ENCODE measurements around the gene PPP2R3C. TPM values are rescaled to one million over a fixed set of nuclear protein-coding genes. Genes with fewer than 3 reads are reported as not detected.
"Not testable (repeated sequence)": the region's sequence is repeated elsewhere in the genome, so short reads cannot be mapped to it uniquely, and the experiment has no call there.

Gene PPP2R3C
- total and polyA plus RNA-seq, 4 donors: 6.9 to 19.4 (median 12.2) TPM

- WGBS: 97% methylated on average over 2 of the region's 2 CpGs
- no peaks in the 10 kb centered on the region for H3K27me3 ChIP-seq (ENCODE audit: control insufficient read depth in 4 of 4, insufficient read depth in 4 of 4, low read length in 3 of 4)
- H3K9ac ChIP-seq (ENCODE audit: low read depth in 1 of 2, low read length in 2 of 2): no peak overlapping the region
- no peak for DNase-seq (ENCODE audit: low spot score)
- peaks cover 0 to 2% (median 0%) of the 10 kb centered on the region in 4 donors for H3K36me3 ChIP-seq (ENCODE audit: control insufficient read depth in 4 of 4, insufficient read depth in 3 of 4, low read depth in 1 of 4, low read length in 3 of 4)
- peaks cover 2 to 16% (median 5%) of the 10 kb centered on the region in 4 donors for H3K4me1 ChIP-seq (ENCODE audit: control insufficient read depth in 4 of 4, insufficient read depth in 4 of 4, low read length in 3 of 4)
- H3K9me3 ChIP-seq (ENCODE audit: control insufficient read depth in 4 of 4, low read length in 3 of 4): no peaks in the 10 kb centered on the region
- H3K4me3 ChIP-seq (ENCODE audit: low read depth in 1 of 3, low read length in 3 of 3): no peak overlapping the region
- H3K27ac ChIP-seq (ENCODE audit: low read depth in 1 of 2, low read length in 2 of 2): no peak overlapping the region
- TF ChIP-seq, protein P1, sequence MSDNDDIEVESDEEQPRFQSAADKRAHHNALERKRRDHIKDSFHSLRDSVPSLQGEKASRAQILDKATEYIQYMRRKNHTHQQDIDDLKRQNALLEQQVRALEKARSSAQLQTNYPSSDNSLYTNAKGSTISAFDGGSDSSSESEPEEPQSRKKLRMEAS (IDR thresholded peaks at IDR 0.05): no peak
- TF ChIP-seq, protein P2, sequence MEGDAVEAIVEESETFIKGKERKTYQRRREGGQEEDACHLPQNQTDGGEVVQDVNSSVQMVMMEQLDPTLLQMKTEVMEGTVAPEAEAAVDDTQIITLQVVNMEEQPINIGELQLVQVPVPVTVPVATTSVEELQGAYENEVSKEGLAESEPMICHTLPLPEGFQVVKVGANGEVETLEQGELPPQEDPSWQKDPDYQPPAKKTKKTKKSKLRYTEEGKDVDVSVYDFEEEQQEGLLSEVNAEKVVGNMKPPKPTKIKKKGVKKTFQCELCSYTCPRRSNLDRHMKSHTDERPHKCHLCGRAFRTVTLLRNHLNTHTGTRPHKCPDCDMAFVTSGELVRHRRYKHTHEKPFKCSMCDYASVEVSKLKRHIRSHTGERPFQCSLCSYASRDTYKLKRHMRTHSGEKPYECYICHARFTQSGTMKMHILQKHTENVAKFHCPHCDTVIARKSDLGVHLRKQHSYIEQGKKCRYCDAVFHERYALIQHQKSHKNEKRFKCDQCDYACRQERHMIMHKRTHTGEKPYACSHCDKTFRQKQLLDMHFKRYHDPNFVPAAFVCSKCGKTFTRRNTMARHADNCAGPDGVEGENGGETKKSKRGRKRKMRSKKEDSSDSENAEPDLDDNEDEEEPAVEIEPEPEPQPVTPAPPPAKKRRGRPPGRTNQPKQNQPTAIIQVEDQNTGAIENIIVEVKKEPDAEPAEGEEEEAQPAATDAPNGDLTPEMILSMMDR (IDR thresholded peaks at IDR 0.05; ENCODE audit: low read depth, low read length, missing input control): no peak
- TF ChIP-seq FOXA2 (IDR thresholded peaks at IDR 0.05) (no peak), EGR1 (IDR thresholded peaks at IDR 0.05; ENCODE audit: low read depth in 2 of 2) (no peak), RAD21 (IDR thresholded peaks at IDR 0.05) (no peak), YY1 (IDR thresholded peaks at IDR 0.05) (no peak), RXRA (IDR thresholded peaks at IDR 0.05) (no peak), JUND (IDR thresholded peaks at IDR 0.05) (no peak), ATF3 (IDR thresholded peaks at IDR 0.05) (no peak), GABPA (IDR thresholded peaks at IDR 0.05 in 1 of 2, conservative IDR thresholded peaks at IDR 0.05 in 1 of 2) (no peak), FOXA1 (IDR thresholded peaks at IDR 0.05) (no peak), SP1 (IDR thresholded peaks at IDR 0.05) (no peak)
- TF ChIP-seq, protein P3, sequence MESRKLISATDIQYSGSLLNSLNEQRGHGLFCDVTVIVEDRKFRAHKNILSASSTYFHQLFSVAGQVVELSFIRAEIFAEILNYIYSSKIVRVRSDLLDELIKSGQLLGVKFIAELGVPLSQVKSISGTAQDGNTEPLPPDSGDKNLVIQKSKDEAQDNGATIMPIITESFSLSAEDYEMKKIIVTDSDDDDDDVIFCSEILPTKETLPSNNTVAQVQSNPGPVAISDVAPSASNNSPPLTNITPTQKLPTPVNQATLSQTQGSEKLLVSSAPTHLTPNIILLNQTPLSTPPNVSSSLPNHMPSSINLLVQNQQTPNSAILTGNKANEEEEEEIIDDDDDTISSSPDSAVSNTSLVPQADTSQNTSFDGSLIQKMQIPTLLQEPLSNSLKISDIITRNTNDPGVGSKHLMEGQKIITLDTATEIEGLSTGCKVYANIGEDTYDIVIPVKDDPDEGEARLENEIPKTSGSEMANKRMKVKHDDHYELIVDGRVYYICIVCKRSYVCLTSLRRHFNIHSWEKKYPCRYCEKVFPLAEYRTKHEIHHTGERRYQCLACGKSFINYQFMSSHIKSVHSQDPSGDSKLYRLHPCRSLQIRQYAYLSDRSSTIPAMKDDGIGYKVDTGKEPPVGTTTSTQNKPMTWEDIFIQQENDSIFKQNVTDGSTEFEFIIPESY (IDR thresholded peaks at IDR 0.05): no peak
Observed at GRCh38 chr14:35043046-35043445, 78.7 kb downstream of the PPP2R3C start.

- Histone ChIP-seq H3K27ac (ENCODE audit: low read depth in 1 of 2, low read length in 2 of 2) (no peak overlapping the region), H3K4me3 (ENCODE audit: low read depth in 1 of 3, low read length in 3 of 3) (no peak overlapping the region), H3K9ac (ENCODE audit: low read depth in 1 of 2, low read length in 2 of 2) (no peak overlapping the region), H3K9me3 (ENCODE audit: control insufficient read depth in 4 of 4, low read length in 3 of 4) (no peaks in the 10 kb centered on the region), H3K4me1 (ENCODE audit: control insufficient read depth in 4 of 4, insufficient read depth in 4 of 4, low read length in 3 of 4) (peaks cover 0 to 12% (median 4%) of the 10 kb centered on the region in 4 donors), H3K27me3 (ENCODE audit: control insufficient read depth in 4 of 4, insufficient read depth in 4 of 4, low read length in 3 of 4) (no peaks in the 10 kb centered on the region), H3K36me3 (ENCODE audit: control insufficient read depth in 4 of 4, insufficient read depth in 3 of 4, low read depth in 1 of 4, low read length in 3 of 4) (no peaks in the 10 kb centered on the region)
- no peak for TF ChIP-seq FOXA2 (IDR thresholded peaks at IDR 0.05)
- no peak for DNase-seq (ENCODE audit: low spot score)
- WGBS: 92% methylated on average over 3 of the region's 3 CpGs
Observed at GRCh38 chr14:35042632-35043031, 79.2 kb downstream of the PPP2R3C start.

- H3K36me3 ChIP-seq (ENCODE audit: control insufficient read depth in 4 of 4, insufficient read depth in 3 of 4, low read depth in 1 of 4, low read length in 3 of 4); DNase-seq (ENCODE audit: low spot score); H3K4me1 ChIP-seq (ENCODE audit: control insufficient read depth in 4 of 4, insufficient read depth in 4 of 4, low read length in 3 of 4); H3K27ac ChIP-seq (ENCODE audit: low read depth in 1 of 2, low read length in 2 of 2); H3K27me3 ChIP-seq (ENCODE audit: control insufficient read depth in 4 of 4, insufficient read depth in 4 of 4, low read length in 3 of 4); H3K4me3 ChIP-seq (ENCODE audit: low read depth in 1 of 3, low read length in 3 of 3); H3K9me3 ChIP-seq (ENCODE audit: control insufficient read depth in 4 of 4, low read length in 3 of 4); H3K9ac ChIP-seq (ENCODE audit: low read depth in 1 of 2, low read length in 2 of 2): not testable (repeated sequence)
- 97% methylated on average over 11 of the region's 17 CpGs for WGBS
Observed at GRCh38 chr14:35038312-35038711, 83.5 kb downstream of the PPP2R3C start.

Other genes with a start within 250 kb of the PPP2R3C start
- 10 to 100 TPM; 18.5 to 44.9 TPM for gene BAZ1A, start 246.6 kb downstream of the PPP2R3C start, total RNA-seq
- 1 to 10 TPM; 4.5 to 8.1 TPM for gene BAZ1A, start 246.6 kb downstream of the PPP2R3C start, polyA plus RNA-seq
- 100 to 1,000 TPM in 1 of 2 donors, 10 to 100 TPM in 1; 38.6 to 113 TPM for gene SRP54, start 139.0 kb downstream of the PPP2R3C start, total RNA-seq
- gene SRP54, start 139.0 kb downstream of the PPP2R3C start, polyA plus RNA-seq: 10 to 100 TPM; 32.6 to 38.2 TPM
- gene FAM177A1, start 75.7 kb downstream of the PPP2R3C start, total RNA-seq: 10 to 100 TPM; 12.8 to 38.2 TPM
- gene FAM177A1, start 75.7 kb downstream of the PPP2R3C start, polyA plus RNA-seq: 10 to 100 TPM; 40.7 to 69.5 TPM
- gene PRORP, start 562 bp upstream of the PPP2R3C start, total RNA-seq: 10 to 100 TPM; 11.3 to 19.1 TPM
- 10 to 100 TPM; 12.0 to 16.8 TPM for gene PRORP, start 562 bp upstream of the PPP2R3C start, polyA plus RNA-seq
- 100 to 1,000 TPM in 1 of 2 donors, 10 to 100 TPM in 1; 91.5 to 106 TPM for gene PSMA6, start 170.4 kb upstream of the PPP2R3C start, total RNA-seq
- gene PSMA6, start 170.4 kb upstream of the PPP2R3C start, polyA plus RNA-seq: 100 to 1,000 TPM in 1 of 2 donors, 10 to 100 TPM in 1; 87.5 to 151 TPM